Measurements from ENCODE around the gene PRKG2.
A peak's percentile ranks its signal among the peaks of the same experiment; 100 is the strongest.

The PRKG2 gene

DNA sequence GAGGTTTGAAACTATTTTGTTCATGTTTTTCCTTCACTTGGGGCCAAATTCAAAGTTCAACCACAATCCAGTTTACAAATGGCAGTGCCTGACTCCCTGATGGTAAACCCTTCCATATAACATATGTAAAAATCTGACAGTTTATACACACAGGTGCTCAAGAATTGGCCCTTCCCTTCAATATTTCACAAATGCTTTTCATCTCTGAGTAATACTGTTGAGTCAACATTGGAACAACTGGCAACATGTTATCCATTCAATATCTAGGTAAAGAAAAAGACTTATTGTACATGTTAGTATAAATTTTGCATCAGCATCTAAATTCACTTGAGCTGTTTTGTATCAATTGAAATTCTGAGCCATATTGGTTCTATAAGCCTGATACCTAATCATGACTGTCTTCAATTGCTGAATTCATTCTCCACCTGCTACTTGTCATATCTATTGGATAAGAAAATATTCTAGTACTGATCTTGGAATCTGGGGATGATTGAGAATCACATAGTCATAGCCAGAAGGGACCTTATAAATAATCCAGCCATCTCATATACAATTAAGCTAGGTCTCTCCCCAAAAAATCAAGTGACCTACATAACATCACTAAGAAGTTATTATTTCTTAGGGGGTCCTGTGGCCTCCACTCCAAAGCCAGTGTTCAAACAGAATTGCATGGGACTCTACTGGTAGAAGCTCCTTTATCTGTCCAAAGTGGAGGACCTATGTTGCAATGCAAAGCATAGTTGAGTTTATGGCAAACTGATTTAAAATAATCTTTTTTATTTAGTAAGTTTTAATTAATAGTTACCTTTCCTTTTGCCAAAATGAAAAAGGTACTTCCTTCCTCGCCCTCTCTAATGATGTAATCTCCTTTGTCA, 61.9 kb downstream of the PRKG2 start:
- no peak for DNase-seq

DNA sequence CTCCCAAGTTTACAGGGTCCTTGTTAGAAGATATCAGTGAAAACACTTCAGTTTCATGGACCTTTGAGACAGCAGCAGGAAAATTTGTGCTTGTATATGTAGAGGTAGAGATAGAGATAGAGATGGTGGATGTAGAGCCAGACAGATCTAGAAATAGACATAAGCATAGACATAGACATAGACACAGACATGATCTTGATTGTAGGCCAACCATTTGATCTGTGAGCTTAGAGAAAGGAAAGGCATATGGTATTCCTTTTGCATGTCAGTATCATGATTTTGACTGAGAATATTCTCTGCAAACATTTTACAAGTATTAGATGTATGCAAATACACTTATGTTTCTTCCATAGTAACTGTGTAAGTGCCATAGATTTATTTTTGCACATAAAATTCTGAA, 65.0 kb downstream of the PRKG2 start:
- no peak for DNase-seq

DNA sequence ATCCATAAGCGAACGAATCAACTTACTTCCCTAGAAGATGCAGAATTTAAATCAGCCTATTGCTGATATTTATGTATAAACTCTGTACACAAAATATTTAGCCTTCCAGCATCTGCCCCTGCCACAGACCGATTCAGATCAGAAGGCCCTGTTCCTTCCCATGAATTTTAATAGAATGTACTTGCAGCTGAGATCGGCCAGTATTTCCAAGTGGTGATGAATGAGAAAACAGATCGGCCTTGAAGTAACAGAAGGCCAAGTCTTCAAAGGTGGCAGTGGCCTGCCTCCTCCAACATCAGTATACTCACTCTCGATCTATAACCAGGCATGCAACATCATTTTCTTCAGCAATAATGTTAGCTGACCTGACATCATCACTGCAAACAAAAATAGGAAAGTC, 66.4 kb downstream of the PRKG2 start:
- DNase-seq = no peak

DNA sequence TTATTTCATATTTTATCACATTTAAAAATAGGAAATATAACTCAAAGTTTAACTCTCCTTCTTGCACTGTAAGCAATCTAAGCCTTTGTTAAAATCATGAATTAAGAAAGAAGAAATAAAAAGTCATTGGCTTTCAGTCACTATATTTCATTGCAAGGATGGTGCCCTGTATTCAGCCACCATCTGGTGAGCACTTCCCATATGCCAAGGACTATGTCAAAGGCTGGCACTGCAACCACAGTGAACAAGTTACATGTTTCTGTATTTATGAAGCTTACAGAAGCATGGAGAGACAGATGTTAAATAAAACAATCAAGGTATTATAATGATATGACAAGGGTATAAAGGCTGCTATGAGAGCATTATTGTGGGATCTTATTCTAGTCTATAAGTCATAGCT, 68.6 kb downstream of the PRKG2 start:
- no peak for DNase-seq

DNA sequence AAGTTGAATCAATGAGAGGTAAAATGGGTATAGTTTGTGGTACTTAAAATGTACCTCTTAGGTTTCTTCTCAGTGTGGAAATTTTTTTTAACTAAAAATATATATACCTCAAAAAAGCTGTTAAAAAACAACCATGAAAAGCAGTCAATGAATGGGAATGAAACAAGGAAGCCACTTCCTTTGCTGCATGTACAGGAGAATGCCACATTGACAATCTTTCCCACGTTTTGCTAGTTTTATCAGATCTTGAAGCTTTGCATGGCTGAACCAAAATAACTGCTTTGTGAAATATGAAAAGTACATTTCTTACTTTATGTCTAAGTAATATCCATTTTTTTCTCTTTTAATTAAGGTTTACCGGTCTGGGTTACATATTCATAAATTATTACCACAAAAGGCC, 71.8 kb downstream of the PRKG2 start:
- DNase-seq = no peak

DNA sequence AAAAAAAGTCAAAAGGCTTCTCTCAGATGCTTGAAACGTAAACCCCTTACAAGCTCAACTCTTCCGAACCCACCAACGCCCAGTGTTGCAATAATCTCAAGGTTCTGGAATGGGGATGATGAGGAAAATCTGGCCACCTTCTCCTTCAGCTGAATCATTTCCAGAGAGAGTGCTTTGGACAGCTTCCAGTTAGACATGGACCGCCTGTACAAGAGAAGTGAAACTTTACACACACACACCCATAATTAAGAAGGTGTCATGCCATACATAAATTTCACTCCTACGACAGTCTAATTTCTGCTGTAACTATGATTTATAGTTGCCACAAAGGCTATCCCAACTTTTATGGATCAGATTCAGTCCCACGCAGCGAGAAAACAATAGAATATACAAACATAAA, 72.3 kb downstream of the PRKG2 start:
- DNase-seq = peak; percentile 31

DNA sequence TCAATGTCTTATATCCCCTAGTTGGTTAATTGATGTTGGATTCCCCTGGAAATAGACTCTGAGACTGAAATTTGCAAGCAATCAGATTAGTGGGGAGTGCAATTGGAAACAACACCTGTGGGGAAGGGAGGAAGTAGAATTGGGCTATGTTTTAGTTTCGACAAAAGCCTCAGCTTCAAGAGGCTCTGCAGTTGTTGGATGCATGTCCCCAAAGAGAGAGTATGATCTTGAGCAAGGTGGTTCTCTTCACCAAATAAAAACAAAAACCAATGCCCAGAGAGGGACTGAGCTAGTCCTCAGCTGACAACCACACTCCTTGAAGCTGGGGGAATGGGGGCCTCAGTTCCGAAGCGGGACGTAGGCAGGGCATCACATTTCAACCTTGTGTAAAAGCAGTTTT, 77.1 kb downstream of the PRKG2 start:
- DNase-seq = no peak

DNA sequence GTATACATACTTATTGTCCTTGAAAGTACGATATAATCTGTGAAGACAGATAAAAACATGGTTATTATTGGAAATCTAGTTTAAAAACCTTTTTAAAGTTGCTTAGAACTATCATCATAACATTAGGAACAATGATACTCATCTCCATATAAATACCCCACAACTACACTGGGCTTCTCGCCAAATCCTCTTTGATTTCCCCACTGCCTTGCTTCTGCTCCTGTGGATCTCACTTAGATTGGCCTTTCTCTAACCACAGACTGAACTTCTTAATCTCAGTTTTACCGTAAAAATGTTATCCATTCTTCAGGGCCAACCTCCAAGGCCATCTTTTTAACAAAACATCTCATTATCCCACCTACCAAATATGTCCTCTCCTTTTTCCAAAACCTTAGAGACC, 77.6 kb downstream of the PRKG2 start:
- no peak for DNase-seq

DNA sequence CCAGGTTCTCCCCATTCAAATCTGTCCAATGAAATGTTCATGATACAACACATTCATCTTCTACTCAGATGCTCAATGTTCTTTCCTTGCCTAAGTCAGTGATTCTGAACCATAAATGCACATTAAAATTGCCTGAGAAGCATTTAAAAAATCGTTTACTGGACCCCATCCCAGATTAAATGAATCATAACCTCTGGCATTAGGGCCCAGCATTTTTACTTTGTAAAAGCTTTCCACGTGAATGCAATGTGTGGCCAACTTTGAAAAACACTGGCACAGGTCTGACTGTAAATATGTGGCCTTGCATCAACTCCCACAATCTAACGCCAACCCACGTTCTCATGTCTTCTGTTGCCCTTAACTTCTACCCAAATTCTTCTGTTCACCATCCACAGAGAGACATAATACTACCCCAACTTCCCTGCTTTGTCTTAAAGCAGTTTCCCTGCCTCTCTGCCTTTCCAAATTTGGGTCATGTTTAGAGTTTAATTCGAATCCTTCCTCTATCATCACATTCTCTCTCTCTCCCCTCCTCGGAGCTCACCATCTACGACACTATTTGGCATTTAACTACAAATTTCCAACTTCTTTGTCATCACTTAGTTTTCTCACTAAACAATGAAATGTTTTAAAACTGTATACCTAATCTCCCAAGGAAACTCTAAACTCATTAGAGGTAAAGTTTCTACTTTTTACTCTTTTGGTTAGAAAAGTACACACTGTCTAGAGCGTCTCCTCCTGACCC, 78.7 kb downstream of the PRKG2 start:
- DNase-seq = peak; percentile 67

DNA sequence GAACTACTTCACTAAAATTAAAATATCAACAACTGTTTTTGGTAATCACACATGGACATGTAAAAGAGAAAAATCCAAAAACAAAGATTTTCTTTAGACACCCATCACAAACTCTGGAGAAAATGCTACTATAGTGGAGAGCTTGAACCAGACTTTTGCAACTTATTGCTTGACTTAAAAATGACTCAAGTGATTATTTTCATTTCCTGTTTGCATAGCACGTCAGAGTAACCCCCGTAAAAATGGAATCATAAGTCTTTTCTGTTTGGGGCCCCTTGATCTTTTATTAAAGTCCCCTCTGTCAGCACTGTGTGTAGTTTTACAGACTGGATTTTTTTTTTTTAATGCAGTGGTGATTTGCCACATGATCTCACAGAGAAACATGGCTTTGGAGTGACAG, 79.5 kb downstream of the PRKG2 start:
- DNase-seq = no peak

DNA sequence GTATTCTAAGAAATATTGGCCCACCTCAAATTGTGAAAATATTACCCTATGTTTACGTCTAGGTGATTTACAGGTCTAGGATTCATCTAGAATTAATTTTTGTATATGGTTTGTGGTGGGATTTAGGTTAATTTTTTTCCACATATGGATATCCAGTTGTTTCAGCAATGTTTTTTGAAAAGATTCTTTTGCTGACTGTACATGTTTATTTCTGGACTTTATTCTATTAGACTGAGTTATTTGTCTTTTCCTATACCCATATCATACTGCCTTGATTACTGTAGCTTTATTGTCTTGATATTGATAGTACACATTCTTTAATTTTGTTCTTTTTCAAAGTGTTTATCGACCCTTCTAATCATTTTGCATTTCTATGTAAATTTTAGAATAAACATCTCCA, 83.5 kb downstream of the PRKG2 start:
- no peak for DNase-seq

DNA sequence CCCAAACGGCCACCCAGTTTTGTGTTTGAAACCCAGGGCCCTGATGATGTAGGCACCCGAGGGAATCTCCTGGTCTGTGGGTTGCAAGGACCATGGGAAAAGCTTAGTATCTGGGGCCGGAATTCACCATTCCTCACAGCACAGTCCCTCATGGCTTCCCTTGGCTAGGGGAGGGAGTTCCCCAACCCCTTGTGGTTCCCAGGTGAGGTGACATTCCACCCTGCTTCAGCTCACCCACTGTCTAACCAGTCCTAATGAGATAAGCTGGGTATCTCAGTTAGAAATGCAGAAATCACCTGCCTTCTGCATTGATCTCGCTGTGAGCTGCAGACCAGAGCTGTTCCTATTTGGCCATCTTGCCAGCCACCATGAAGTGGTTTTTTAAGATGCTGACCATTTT, 84.0 kb downstream of the PRKG2 start:
- no peak for DNase-seq

DNA sequence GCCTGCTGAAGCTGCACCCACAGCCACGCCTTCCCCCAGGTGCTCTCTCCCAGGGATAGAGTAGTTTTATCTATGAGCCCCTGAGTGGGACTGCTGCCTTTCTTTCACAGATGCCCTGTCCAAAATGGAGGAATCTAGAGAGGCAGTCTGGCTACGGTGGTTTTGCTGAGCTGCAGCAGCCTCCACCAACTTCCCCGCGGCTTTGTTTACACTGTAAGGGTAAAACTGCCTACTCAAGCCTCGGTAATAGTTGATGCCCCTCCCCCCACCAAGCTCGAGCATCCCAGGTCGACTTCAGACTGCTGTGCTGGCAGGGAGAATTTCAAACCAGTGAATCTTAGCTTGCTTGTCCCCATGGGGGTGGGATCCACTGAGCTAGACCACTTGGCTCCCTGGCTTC, 84.5 kb downstream of the PRKG2 start:
- no peak for DNase-seq

DNA sequence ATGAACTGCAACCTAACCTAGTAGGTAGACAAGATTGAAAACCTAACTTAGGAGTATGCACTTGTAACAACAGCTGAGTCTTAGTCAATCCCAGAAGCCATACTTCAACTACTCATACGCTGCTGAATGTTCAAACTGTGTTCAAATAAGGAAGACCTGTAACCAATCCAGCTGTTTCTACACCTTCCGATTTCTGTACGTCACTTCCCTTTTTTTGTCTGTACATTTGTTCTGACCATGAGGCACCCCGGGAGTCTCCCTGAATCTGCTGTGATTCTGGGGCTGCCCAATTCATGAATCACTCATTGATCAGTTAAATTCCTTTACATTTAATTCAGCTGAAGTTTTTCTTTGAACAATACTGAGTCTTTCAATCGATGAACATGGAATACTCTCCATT, 95.0 kb downstream of the PRKG2 start:
- no peak for DNase-seq

DNA sequence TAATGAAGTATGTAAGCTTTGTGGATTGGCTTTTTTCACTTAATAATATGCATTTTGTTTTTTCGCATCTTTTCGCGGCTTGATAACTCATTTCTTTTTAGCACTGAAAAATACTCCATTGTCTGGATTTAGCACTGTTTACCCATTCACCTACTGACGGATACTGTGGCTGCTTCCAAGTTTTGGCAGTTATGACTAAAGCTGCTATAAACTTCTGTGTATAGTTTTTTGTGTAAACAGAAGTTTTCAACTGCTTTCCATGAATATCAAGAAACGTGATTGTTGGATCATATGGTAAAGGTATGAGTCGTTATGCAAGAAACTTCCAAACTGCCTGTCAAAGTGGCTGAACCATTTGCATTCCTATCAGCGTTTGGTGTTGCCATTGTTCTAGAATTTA, 96.9 kb downstream of the PRKG2 start:
- no peak for DNase-seq

DNA sequence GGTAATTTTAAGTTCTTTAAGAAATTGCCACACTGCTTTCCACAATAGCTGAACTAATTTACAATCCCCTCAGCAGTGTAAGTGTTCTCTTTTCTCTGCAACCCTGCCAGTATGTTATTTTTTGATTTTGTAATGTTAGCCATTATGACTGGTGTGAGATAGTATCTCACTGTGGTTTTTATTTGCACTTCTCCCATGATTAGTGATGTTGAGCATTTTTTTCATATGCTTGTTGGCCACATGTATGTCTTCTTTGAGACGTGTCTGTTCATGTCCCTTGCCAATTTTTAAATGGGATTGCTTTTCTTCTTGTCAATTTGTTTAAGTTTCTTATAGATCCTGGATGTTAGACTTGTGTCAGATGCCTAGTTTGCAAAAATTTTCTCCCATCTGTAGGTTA, 98.5 kb downstream of the PRKG2 start:
- no peak for DNase-seq

DNA sequence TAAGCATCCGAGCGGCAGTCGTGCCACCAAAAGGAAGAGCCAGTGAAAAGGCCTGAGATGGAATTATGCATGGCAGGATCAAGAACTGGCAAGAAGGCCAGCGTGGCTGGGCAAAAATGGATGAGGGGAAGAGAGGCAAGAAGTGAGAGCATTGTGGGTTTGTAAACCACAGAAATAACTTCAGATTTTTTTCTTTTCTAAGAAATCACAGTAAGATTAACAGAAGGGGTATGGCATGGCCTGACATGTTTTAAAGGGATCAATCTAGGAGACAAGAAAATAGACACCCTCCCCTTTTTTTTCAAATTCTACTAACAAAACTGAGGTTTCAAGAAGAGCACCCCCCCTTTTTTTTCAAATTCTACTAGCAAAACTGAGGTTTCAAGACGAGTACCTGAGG, 102.0 kb downstream of the PRKG2 start:
- DNase-seq = no peak

DNA sequence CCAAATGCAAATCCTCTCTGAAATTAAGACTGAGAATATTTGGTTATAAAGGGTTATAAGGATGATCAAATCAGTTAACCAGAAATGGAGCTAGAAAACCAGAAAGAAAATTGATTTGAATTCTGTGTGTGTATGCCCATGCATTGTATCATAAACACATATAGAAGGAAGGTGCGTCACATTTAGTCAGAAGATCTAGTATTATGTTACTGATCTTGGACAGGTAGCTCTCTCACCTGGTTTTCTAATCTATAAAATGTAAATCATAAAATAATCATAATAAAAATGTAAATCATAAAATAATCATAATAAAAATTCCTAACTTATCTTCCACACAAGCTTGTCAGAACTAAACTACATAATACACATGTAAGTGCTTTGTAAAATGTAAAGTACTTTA, 105.7 kb downstream of the PRKG2 start:
- DNase-seq = no peak

DNA sequence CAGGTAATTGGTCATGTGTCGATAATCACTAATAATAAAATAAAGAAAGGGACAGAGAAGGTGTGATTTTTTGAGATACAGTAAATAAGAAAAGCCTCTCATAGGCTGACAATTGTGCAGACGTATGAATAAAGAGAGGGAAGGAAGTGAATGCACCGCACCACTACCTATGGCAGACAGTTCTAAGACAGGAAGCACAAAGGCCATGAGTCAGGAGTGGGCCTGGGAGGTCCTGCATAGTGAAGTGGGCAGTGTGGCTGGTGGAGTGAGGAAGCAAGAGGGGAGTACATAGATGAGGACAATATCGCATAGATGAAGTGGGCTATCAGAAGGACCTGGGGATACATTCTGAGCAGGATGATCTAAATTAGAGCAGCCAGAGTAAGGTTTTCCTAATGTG, 108.9 kb downstream of the PRKG2 start:
- DNase-seq = no peak

DNA sequence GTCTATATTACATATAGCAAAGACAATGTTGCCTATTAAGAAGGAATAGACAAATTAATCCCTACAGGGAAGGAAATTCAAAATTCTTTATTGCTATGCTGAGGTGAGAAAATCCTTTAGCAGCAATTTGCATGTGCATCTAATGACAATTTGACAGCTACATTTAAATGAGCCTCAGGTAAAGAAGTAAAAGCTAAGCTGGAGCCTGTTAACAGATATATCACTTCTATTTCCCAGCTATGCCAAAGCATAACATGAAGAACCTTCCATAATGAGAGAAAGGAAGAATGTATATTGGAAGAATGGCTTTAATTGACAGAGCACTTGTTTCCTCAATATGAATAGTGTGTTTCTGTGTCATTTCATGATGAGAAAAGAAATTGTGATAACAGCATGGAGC, 112.9 kb downstream of the PRKG2 start:
- no peak for DNase-seq

DNA sequence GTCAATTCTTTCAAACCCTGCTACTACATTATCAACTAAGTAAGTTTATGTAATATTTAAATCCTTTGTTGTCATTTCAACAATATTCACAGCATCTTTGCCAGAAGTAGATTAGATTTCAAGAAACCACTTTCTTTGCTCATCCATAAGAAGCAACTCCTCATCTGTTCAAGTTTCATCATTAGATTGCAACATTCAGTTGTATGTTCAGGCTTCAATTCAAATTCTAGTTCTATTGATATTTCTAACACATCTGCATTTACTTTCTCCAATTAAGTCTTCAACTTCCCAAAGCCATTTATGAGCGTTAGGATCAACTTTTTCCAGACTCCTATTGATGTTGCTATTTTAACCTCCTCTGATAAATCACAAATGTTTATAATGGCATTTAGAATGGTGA, 118.5 kb downstream of the PRKG2 start:
- no peak for DNase-seq

DNA sequence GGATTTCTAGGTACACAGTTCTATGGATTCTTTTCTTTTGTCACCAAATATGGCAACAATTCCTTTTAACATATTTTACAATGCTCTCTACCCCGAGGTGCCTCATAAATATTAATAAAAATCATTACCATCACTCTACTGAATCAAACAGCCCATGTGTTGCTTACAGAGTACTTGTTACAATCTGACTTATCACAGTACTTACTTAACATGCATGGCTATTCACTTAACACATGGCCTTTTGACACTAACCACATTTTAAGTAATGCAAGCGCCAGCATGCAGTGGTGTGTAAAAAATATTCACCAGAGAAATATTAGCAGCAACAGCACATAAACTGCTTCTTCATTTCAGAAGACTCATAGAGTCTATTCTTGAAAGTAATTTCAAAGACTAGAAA, 119.6 kb downstream of the PRKG2 start:
- no peak for DNase-seq

DNA sequence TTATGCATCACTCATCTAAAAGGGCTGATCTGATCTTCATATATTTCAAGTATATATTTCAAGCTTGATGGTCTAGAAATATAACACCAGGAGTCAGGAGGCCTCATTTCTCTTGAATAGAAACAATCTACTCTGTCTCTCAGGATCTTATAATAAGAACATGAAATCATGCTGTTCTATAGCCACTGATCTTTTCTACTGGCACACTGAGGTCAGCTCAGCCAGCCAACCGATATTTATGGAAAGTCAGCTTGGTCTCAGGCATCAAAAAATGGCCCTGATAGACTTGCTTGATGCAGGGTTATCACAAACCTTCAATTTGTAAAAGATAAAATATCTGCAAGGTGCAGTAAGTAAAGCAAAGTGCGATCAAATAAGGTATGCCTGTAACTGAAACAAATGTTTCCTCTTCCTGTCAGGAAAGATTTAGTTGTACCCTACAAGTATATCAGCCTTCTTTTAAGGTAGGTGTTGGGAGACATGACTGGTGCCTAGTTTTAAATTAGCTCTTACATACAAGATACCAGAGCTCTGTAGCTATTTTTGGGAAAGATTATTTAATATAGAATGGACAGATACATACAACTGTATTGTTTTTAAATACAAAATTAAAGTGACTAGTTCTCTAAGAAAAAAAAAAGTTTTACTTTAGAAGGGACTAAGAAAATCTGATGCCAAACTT, 121.2 kb downstream of the PRKG2 start:
- DNase-seq = no peak

DNA sequence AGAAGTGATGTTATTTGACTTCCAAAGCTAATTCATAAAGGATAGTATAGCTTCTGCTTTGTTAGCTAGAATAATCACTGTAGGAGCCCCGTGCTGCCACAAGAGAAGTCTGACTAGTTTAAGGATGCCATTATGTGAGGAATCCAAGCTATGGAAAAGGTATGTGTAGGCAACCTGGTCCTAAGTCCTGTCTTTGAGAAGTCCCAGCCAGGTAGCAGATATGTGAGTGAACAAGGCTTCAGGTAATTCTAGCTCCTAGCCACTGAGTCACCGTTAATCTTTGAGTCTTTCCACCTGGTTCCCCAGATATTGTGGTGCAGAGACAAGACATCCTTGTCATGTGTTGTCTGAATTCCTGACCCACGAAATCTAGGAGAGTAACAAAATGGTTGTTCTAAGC, 129.0 kb downstream of the PRKG2 start:
- no peak for DNase-seq

Measured in femur (tissue), 1 donor.